ENCODE data around the gene MYL5. TPM values are rescaled to one million over a fixed set of nuclear protein-coding genes. Genes with fewer than 3 reads are reported as not detected.

The MYL5 gene
- total RNA-seq, 4 donors from 2014 or later: 82.8 to 135 (median 95.2) TPM

GRCh38 chr4:677431-678293 lies 3.3 kb downstream of the MYL5 start:
- peaks cover 10 to 57% (median 25%) of the 10 kb centered on the region in 4 donors for H3K4me1 ChIP-seq
- no peak overlapping the region for H3K27ac ChIP-seq
- no peaks in the 10 kb centered on the region for H3K9me3 ChIP-seq
- peaks cover 0 to 4% (median 0%) of the 10 kb centered on the region in 3 donors for H3K36me3 ChIP-seq
- H3K4me3 ChIP-seq: no peak overlapping the region
- TF ChIP-seq POLR2A (IDR thresholded peaks at IDR 0.05): no peak
- TF ChIP-seq, protein P1, sequence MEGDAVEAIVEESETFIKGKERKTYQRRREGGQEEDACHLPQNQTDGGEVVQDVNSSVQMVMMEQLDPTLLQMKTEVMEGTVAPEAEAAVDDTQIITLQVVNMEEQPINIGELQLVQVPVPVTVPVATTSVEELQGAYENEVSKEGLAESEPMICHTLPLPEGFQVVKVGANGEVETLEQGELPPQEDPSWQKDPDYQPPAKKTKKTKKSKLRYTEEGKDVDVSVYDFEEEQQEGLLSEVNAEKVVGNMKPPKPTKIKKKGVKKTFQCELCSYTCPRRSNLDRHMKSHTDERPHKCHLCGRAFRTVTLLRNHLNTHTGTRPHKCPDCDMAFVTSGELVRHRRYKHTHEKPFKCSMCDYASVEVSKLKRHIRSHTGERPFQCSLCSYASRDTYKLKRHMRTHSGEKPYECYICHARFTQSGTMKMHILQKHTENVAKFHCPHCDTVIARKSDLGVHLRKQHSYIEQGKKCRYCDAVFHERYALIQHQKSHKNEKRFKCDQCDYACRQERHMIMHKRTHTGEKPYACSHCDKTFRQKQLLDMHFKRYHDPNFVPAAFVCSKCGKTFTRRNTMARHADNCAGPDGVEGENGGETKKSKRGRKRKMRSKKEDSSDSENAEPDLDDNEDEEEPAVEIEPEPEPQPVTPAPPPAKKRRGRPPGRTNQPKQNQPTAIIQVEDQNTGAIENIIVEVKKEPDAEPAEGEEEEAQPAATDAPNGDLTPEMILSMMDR (IDR thresholded peaks at IDR 0.05): no peak
- DNase-seq: peak in 1 of 3 donors; percentile 91
- H3K27me3 ChIP-seq: no peaks in the 10 kb centered on the region

- Histone ChIP-seq H3K4me3 (no peak overlapping the region), H3K27me3 (no peaks in the 10 kb centered on the region), H3K36me3 (no peaks in the 10 kb centered on the region), H3K27ac (no peak overlapping the region), H3K9me3 (no peaks in the 10 kb centered on the region), H3K4me1 (peaks cover 8 to 59% (median 20%) of the 10 kb centered on the region in 4 donors)
- DNase-seq: no peak
- TF ChIP-seq, protein P1 (IDR thresholded peaks at IDR 0.05): no peak
- no peak for TF ChIP-seq POLR2A (IDR thresholded peaks at IDR 0.05)
These were observed 4.2 kb downstream of the MYL5 start for GRCh38 chr4:678331-679103.

DNA sequence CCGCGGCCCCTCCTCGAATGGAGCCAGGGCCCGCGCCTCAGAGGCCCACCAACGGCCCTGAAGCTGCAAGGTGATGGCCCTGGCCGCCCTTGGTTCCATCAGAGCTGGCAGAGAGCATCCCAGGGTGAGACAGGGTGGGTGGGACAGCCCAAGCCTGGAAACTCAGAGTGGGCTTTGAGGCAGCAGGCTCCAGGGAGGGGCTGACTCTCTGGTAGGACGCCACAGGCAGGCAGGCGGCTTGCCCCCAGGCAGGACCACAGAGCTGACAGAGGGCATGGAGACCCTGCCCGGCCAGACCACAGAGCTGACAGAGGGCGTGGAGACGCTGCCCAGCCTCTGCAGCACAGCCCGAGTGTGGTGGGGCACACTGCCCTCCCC lies 4.8 kb downstream of the MYL5 start:
- Histone ChIP-seq H3K27me3 (no peaks in the 10 kb centered on the region), H3K9me3 (no peaks in the 10 kb centered on the region), H3K4me1 (peaks cover 7 to 63% (median 19%) of the 10 kb centered on the region in 4 donors), H3K4me3 (no peak overlapping the region), H3K27ac (no peak overlapping the region), H3K36me3 (no peaks in the 10 kb centered on the region)
- TF ChIP-seq, protein P1 (IDR thresholded peaks at IDR 0.05): no peak
- no peak for TF ChIP-seq POLR2A (IDR thresholded peaks at IDR 0.05)
- peak in 1 of 3 donors; percentile 50 for DNase-seq

DNA sequence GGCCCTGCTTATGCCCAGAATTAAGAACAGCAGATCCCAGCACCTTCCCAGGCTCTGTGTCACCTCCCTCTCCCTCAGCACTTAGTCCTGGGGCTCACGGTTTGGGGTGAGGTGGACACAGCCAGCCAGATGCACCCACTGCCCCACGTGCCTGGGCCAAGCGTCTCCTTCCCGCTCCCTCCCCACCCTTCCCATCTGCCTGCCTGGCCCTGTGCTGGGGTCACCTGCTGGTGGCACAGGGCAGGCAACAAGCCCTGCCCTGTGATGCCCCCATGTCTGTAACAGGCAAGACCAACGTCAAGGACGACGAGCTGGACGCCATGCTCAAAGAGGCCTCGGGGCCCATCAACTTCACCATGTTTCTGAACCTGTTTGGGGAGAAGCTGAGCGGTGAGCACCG lies 5.3 kb downstream of the MYL5 start:
- Histone ChIP-seq H3K27ac (no peak overlapping the region), H3K27me3 (no peaks in the 10 kb centered on the region), H3K4me1 (peaks cover 7 to 63% (median 19%) of the 10 kb centered on the region in 4 donors), H3K4me3 (no peak overlapping the region), H3K9me3 (no peaks in the 10 kb centered on the region), H3K36me3 (no peaks in the 10 kb centered on the region)
- DNase-seq: peak in 1 of 3 donors; percentile 47
- TF ChIP-seq, protein P1 (IDR thresholded peaks at IDR 0.05): no peak
- no peak for TF ChIP-seq POLR2A (IDR thresholded peaks at IDR 0.05)

GRCh38 chr4:680091-680490 lies 5.7 kb downstream of the MYL5 start:
- H3K4me1 ChIP-seq: peaks cover 4 to 60% (median 18%) of the 10 kb centered on the region in 4 donors
- no peaks in the 10 kb centered on the region for H3K27me3 ChIP-seq
- peak overlapping the region in 2 of 4 donors; percentile 69 to 71 for H3K27ac ChIP-seq
- peak overlapping the region in 2 of 4 donors; percentile 55 to 68 for H3K4me3 ChIP-seq
- DNase-seq: peak in 1 of 3 donors; percentile 47
- no peaks in the 10 kb centered on the region for H3K9me3 ChIP-seq
- TF ChIP-seq POLR2A (IDR thresholded peaks at IDR 0.05): no peak
- TF ChIP-seq, protein P1 (IDR thresholded peaks at IDR 0.05): no peak
- no peaks in the 10 kb centered on the region for H3K36me3 ChIP-seq
